Ascending aorta (tissue), 2 donors: ENCODE measurements around the gene NFU1. TPM values are rescaled to one million over a fixed set of nuclear protein-coding genes. Genes with fewer than 3 reads are reported as not detected.
"Not testable (repeated sequence)": the region's sequence is repeated elsewhere in the genome, so short reads cannot be mapped to it uniquely, and the experiment has no call there.

Experiments used
- DNase-seq, 2 donors: peaks; one replicate each; pipeline ENCODE4 v3.0.0-alpha.2; 2019; ENCODE audit warnings: low spot score in 2 of 2
- H3K27ac ChIP-seq, 2 donors: fragments of 200-600 bp; sonication (generic); one replicate each; pipeline ENCODE4 v1.5.1; 2016 to 2017; ENCODE audit warnings: mild to moderate bottlenecking in 1 of 2
- H3K27me3 ChIP-seq: fragments of 200-600 bp; sonication (generic); one replicate; pipeline ENCODE4 v1.5.1; 2017
- H3K36me3 ChIP-seq, 2 donors: fragments of 200-600 bp; sonication (generic); one replicate each; pipeline ENCODE4 v1.5.1; 2016
- H3K4me1 ChIP-seq, 2 donors: fragments of 200-600 bp; sonication (generic); one replicate each; pipeline ENCODE4 v1.5.1; 2016 to 2017; ENCODE audit warnings: mild to moderate bottlenecking in 1 of 2
- H3K4me3 ChIP-seq, 2 donors: fragments of 200-600 bp; sonication (generic); one replicate each; pipeline ENCODE4 v1.5.1; 2016 to 2017; ENCODE audit warnings: mild to moderate bottlenecking in 1 of 2
- H3K9me3 ChIP-seq, 2 donors: fragments of 200-600 bp; sonication (generic); one replicate each; pipeline ENCODE4 v1.5.1; 2016
- CTCF ChIP-seq, 3 experiments: fragments of 200-600 bp in 2 of 3; fragments of 450-650 bp in 1 of 3; sonication (generic) in 2 of 3; IDR thresholded peaks; one replicate each; pipeline ENCODE4 v1.5.1; 2016 to 2019; ENCODE audit warnings: antibody characterized with exemption in 3 of 3, mild to moderate bottlenecking in 1 of 3, moderate library complexity in 1 of 3
- intact Hi-C: fragments of 100-400 bp; cut with DNase I; formaldehyde crosslinking; loops from one replicate; pipeline ENCODE4 v1.15.1; 2023
- total RNA-seq: library from RNA; depleted of rRNA; stranded (reverse); fragments of >200 nt; gene quantifications from one replicate; pipeline ENCODE4 v1.1.0, GENCODE V29; 2016

Gene NFU1
- total RNA-seq, 1 donor from 2014 or later: 49.4 TPM

DNA sequence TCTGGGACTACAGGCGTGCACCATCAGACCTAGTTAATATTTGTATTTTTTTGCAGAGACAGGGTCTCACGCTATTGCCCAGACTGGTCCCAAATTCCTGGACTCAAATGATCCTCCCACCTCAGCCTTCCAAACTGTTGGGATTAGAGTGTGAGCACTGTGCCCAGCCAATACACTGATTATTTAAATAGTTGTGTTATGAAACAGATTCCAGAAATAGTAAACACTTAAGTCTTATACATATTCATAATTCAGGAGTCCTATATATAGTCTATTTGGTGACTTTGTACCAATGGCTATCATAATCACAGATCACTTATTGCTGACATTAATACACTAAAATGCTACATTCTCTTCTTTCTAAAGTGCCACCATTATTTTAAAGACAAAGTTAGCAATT, 12.8 kb downstream of the NFU1 start:
- no peak for TF ChIP-seq CTCF (IDR thresholded peaks at IDR 0.05)
- no peak overlapping the region for H3K4me3 ChIP-seq
- no peak for DNase-seq
- H3K27ac ChIP-seq: no peak overlapping the region
- no peaks in the 10 kb centered on the region for H3K27me3 ChIP-seq
- H3K4me1 ChIP-seq: no peaks in the 10 kb centered on the region
- H3K9me3 ChIP-seq: no peaks in the 10 kb centered on the region
- peaks cover 23 to 35% of the 10 kb centered on the region in 2 donors for H3K36me3 ChIP-seq
- intact Hi-C loops: no loop called here

DNA sequence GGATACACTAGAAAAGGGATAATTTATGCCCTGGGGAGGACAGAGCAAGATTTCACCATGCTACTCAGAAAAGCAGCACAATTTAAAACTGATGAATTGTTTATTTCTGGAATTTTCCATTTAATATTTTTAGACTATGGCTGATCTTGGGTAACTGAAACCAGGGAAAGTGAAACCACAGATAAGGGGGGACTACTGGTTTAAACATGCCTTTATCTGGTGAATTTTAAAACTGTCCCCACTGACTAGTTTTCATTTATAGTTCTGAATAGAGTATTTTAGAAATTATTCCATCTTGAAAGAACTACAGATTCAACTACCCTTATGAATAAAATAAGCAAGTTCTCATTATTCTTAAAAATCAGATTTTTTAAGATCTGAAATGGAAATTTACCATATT, 15.0 kb downstream of the NFU1 start:
- DNase-seq: no peak
- Histone ChIP-seq H3K27me3 (no peaks in the 10 kb centered on the region), H3K9me3 (no peaks in the 10 kb centered on the region), H3K4me3 (no peak overlapping the region), H3K27ac (no peak overlapping the region), H3K36me3 (peaks cover 31 to 42% of the 10 kb centered on the region in 2 donors), H3K4me1 (no peaks in the 10 kb centered on the region)
- intact Hi-C loops: no loop called here
- no peak for TF ChIP-seq CTCF (IDR thresholded peaks at IDR 0.05)

DNA sequence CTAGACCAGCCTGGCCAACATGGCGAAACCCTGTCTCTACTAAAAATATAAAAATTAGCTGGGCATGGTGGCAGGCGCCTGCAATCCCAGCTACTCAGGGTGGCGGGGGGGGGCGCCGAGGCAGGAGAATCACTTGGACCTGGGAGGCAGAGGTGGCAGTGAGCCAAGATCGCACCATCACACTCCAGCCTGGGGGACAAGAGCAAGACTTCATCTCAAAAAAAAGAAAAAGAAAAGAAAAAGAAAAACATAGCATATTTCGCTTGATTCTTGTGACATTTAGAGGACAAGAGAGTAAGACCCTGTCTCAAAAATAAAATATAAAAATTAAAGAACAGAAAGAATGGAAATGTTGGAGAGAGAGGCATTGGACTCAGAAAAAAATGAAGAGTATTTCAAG, 18.1 kb downstream of the NFU1 start:
- H3K9me3 ChIP-seq, intact Hi-C loops, DNase-seq, H3K4me3 ChIP-seq, H3K4me1 ChIP-seq, H3K27ac ChIP-seq, H3K27me3 ChIP-seq: not testable (repeated sequence)
- H3K36me3 ChIP-seq: peaks cover 33 to 54% of the 10 kb centered on the region in 2 donors

DNA sequence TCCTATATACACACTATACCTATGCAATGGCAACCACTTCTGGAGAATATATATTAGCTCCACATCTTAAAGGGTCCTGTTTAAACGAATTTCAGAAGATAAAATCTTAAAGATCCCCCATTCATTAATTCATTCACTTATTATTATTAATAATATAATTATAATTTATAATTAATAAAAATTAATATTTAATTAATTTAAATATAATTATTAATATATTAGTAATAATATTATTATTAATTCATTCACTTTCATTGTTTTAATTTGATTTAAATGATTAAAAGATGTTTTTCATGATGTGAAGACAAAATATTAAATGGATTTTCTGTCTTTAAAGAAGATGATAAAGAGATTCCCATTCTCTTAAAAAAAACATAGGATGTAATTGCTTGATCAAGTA, 21.1 kb downstream of the NFU1 start:
- no peak for DNase-seq
- intact Hi-C loops: no loop called here
- no peak overlapping the region for H3K4me3 ChIP-seq
- no peaks in the 10 kb centered on the region for H3K9me3 ChIP-seq
- peaks cover 39 to 75% of the 10 kb centered on the region in 2 donors for H3K36me3 ChIP-seq
- no peaks in the 10 kb centered on the region for H3K27me3 ChIP-seq
- no peaks in the 10 kb centered on the region for H3K4me1 ChIP-seq
- no peak overlapping the region for H3K27ac ChIP-seq
- no peak for TF ChIP-seq CTCF (IDR thresholded peaks at IDR 0.05)

DNA sequence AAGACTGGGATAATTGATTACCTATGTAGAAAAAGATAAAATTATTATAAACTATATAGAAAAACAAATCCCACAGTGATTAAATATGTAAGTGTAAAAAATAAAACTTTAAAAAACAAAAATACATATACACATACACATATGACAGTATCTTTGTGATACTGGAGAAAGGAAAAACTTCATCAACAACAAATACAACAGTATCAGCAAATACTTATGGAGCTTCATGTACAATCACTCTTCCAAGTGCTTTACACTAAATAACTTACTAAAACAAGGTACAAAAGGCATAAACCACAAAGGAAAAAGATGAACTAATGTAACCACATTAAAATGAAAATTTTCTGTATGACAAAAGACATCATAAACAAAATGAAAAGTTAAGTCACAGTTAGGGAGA, 26.1 kb downstream of the NFU1 start:
- TF ChIP-seq CTCF (IDR thresholded peaks at IDR 0.05): no peak

GRCh38 chr2:69405306-69405705, 31.9 kb downstream of the NFU1 start:
- Histone ChIP-seq H3K36me3 (peaks cover 37 to 56% of the 10 kb centered on the region in 2 donors), H3K27ac (no peak overlapping the region), H3K4me1 (no peaks in the 10 kb centered on the region), H3K9me3 (no peaks in the 10 kb centered on the region), H3K27me3 (no peaks in the 10 kb centered on the region), H3K4me3 (no peak overlapping the region)
- no peak for TF ChIP-seq CTCF (IDR thresholded peaks at IDR 0.05)
- intact Hi-C loops: no loop called here
- no peak for DNase-seq

More for the DNA sequence above, 26.1 kb downstream of the NFU1 start:
- H3K27me3 ChIP-seq: no peaks in the 10 kb centered on the region
- H3K36me3 ChIP-seq: peaks cover 25 to 67% of the 10 kb centered on the region in 2 donors
- H3K4me1 ChIP-seq: no peaks in the 10 kb centered on the region
- no peaks in the 10 kb centered on the region for H3K9me3 ChIP-seq
- no peak for DNase-seq
- no peak overlapping the region for H3K4me3 ChIP-seq
- no peak overlapping the region for H3K27ac ChIP-seq
- intact Hi-C loops: no loop called here
